HK-2 (cell line): Measurements from ENCODE around the gene GBP2.
"Not testable (repeated sequence)": the region's sequence is repeated elsewhere in the genome, so short reads cannot be mapped to it uniquely, and the experiment has no call there.

Experiments used
- DNase-seq: peaks from one replicate; pipeline ENCODE4 v3.0.0-alpha.2; 2018; ENCODE audit not compliant: unreplicated experiment

The GBP2 gene, protein sequence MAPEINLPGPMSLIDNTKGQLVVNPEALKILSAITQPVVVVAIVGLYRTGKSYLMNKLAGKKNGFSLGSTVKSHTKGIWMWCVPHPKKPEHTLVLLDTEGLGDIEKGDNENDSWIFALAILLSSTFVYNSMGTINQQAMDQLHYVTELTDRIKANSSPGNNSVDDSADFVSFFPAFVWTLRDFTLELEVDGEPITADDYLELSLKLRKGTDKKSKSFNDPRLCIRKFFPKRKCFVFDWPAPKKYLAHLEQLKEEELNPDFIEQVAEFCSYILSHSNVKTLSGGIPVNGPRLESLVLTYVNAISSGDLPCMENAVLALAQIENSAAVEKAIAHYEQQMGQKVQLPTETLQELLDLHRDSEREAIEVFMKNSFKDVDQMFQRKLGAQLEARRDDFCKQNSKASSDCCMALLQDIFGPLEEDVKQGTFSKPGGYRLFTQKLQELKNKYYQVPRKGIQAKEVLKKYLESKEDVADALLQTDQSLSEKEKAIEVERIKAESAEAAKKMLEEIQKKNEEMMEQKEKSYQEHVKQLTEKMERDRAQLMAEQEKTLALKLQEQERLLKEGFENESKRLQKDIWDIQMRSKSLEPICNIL

GRCh38 chr1:89125913-89126580, at the start of gene GBP2:
Gene GBP2 (minus strand): TSS chr1:89126114. CDS start chr1:89121966, 4,148 bp downstream.
- DNase-seq = peak; percentile 10

GRCh38 chr1:89174491-89174890, 48.6 kb upstream of the GBP2 start:
- DNase-seq = no peak

DNA sequence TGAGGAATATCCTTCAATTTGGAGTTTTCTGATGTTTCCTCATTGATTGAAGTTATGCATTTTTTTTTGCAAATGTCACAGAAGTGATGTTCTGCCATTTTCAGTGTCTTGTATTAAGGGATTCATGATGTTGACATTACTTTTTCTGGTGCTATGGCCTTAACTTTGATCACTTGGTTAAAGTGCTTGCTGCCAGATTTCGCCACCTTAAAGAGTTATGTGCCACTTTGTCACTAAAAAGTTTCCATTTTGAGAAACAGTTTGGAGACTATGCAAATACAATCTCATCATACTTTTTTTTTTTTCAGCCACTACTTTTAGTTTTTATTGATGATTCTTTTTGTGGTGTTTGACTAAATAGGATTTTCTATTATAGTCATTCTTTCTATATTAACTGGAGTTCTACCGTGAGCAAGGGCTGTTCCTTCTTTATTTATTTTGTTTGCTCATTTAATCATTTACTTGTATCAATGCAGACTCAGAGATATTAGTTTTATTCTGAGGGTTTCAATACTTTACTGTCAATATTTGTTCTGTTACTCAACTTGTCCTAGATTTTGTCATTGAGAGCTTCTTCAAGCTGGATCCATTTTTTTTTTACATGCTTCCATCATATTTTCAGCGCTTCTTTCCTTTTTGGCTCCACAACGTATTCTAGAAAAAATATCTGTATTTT, 46.7 kb upstream of the GBP2 start:
- no peak for DNase-seq

- no peak for DNase-seq
These were observed 45.1 kb upstream of the GBP2 start for GRCh38 chr1:89171067-89171438.

- no peak for DNase-seq
These were observed 44.5 kb upstream of the GBP2 start for GRCh38 chr1:89170170-89171066.

GRCh38 chr1:89169166-89169565, 43.3 kb upstream of the GBP2 start:
- no peak for DNase-seq

DNA sequence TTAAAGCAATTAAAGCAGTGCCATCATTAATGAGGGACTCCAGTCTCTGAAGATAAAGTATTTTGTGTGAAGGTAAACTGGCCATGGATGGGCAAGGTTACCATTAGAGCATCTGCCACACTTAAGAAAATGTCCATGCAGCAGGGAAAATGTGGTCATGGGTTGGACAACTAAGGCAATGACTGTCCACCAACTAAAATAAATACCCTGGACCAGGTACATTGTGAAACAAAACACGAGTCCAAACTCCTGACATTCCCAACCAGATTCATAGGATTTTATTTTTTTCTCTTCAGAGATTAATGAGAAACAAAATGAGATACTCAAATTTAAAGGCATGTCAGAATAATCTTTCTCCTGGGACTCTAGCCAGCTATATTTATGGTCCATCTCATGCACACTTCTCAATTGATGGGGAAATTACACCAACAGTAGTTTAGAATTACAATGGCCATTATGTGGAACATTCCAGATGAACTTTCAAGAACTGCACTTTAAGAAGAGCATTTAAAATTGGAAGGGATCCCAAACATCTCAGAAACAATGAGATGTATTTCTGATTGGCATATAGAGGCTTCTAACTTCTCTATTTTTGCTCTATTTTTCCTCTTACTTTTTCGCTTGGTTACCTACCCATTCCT, 41.8 kb upstream of the GBP2 start:
- DNase-seq = no peak

- DNase-seq = no peak
These were observed 40.8 kb upstream of the GBP2 start for GRCh38 chr1:89166705-89167104.

- DNase-seq = no peak
These were observed 39.9 kb upstream of the GBP2 start for GRCh38 chr1:89165811-89166210.

- DNase-seq = no peak
These were observed 25.1 kb upstream of the GBP2 start for GRCh38 chr1:89151047-89151446.

- DNase-seq = no peak
These were observed 24.1 kb upstream of the GBP2 start for GRCh38 chr1:89149976-89150375.

- DNase-seq = no peak
These were observed 23.3 kb upstream of the GBP2 start for GRCh38 chr1:89149229-89149628.

GRCh38 chr1:89147678-89148658, 22.1 kb upstream of the GBP2 start:
- no peak for DNase-seq

DNA sequence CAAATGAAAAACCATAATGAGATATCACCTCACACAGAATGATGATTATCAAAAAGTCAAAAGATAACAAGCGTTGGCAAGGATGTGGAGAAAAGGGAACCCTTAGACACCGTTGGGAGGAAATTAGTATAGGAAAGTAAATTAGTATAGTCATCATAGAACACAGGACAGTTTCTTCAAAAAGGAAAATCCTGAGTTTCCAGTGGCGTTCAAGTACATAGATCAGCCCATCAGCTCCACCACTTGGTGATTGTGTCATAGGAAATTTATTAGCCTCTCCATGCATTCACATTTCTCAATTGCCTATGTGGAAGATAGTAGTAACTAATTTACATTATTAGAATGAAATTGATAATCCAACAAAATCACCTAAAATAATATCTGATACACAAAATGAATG, 20.8 kb upstream of the GBP2 start:
- DNase-seq = no peak

- no peak for DNase-seq
These were observed 17.6 kb upstream of the GBP2 start for GRCh38 chr1:89143484-89143883.

DNA sequence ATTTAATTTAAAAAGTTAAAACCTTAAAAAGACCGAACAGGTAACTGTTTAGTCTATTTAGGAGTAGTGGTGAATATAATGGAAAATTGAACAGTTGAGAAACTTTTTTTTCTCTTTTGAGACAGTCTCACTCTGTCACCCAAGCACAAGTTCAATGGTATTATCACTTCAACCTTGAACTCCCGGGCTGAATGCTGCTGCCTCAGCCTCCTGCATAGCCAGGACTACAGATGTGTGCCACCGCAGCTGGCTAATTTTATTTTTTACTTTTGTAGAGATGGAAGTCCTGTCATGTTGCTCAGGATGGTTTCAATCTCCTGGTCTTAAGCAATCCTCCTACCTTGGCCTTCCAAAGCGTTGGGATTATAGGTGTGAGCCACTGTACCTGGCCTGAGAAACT, 16.2 kb upstream of the GBP2 start:
- DNase-seq = no peak

- DNase-seq = no peak
These were observed 7.8 kb upstream of the GBP2 start for GRCh38 chr1:89133747-89134146.

- no peak for DNase-seq
These were observed 4.8 kb upstream of the GBP2 start for GRCh38 chr1:89130716-89131115.

GRCh38 chr1:89129911-89130310, 4.0 kb upstream of the GBP2 start:
- no peak for DNase-seq

DNA sequence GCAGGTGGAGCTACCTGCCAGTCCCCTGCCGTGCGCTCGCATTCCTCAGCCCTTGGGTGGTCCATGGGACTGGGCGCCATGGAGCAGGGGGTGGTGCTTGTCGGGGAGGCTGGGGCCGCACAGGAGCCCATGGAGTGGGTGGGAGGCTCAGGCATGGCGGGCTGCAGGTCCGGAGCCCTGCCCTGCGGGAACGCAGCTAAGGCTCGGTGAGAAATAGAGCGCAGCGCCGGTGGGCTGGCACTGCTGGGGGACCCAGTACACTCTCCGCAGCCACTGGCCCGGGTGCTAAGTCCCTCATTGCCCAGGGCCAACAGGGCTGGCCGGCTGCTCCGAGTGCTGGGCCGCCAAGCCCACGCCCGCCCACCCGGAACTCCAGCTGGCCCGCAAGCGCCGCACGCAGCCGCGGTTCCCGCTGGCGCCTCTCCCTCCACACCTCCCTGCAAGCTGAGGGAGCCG, 2.1 kb upstream of the GBP2 start:
- DNase-seq = not testable (repeated sequence)
